Epithelial cell of proximal tubule (primary cell): ENCODE results near the gene RHOBTB3. TPM values are rescaled to one million over a fixed set of nuclear protein-coding genes. Genes with fewer than 3 reads are reported as not detected.

Source experiments
- DNase-seq: peaks from one replicate; pipeline ENCODE4 v3.0.0-alpha.2; 2011; ENCODE audit warnings: low read depth
- H3K4me3 ChIP-seq: 2 replicates; pipeline ENCODE4 v1.5.1; 2011; ENCODE audit warnings: low read depth, mild to moderate bottlenecking, low read length
- CTCF ChIP-seq: conservative IDR thresholded peaks from 2 replicates; pipeline ENCODE4 v1.5.1; 2012; ENCODE audit warnings: low read depth, mild to moderate bottlenecking, low read length
- total RNA-seq: library from RNA; depleted of rRNA; stranded (reverse); fragments of >200 nt; gene quantifications from 2 replicates; pipeline ENCODE4 v1.2.3, GENCODE V29; 2015

The RHOBTB3 gene
- total RNA-seq, 1 donor from 2014 or later: 39.9 TPM

GRCh38 chr5:95801961-95802360 lies 70.8 kb downstream of the RHOBTB3 start:
- no peak overlapping the region for H3K4me3 ChIP-seq
- no peak for DNase-seq
- TF ChIP-seq CTCF: no peak

- peak; percentile 67 for DNase-seq
- no peak for TF ChIP-seq CTCF
- H3K4me3 ChIP-seq: no peak overlapping the region
Measured at GRCh38 chr5:95803271-95804148, 72.4 kb downstream of the RHOBTB3 start.

GRCh38 chr5:95804736-95805539 lies 73.8 kb downstream of the RHOBTB3 start:
- no peak overlapping the region for H3K4me3 ChIP-seq
- no peak for DNase-seq
- no peak for TF ChIP-seq CTCF

- no peak for DNase-seq
- no peak for TF ChIP-seq CTCF
- H3K4me3 ChIP-seq: no peak overlapping the region
Measured at GRCh38 chr5:95806687-95807086, 75.6 kb downstream of the RHOBTB3 start.

- TF ChIP-seq CTCF: no peak
- H3K4me3 ChIP-seq: no peak overlapping the region
- DNase-seq: no peak
Measured at GRCh38 chr5:95808013-95808685, 77.0 kb downstream of the RHOBTB3 start.

GRCh38 chr5:95808686-95809413 lies 77.7 kb downstream of the RHOBTB3 start:
- no peak overlapping the region for H3K4me3 ChIP-seq
- no peak for TF ChIP-seq CTCF
- no peak for DNase-seq
